Measurements from ENCODE around the gene ZFYVE16.
"Not testable (repeated sequence)": the region's sequence is repeated elsewhere in the genome, so short reads cannot be mapped to it uniquely, and the experiment has no call there.

ZFYVE16 gene

GRCh38 chr5:80374188-80374587, 33.7 kb upstream of the ZFYVE16 start:
- no peak overlapping the region for H3K27ac ChIP-seq
- TF ChIP-seq CTCF (conservative IDR thresholded peaks at IDR 0.05) = no peak

- TF ChIP-seq CTCF (conservative IDR thresholded peaks at IDR 0.05) = no peak
- H3K27ac ChIP-seq = no peak overlapping the region
Measured at GRCh38 chr5:80376557-80376956, 31.3 kb upstream of the ZFYVE16 start.

DNA sequence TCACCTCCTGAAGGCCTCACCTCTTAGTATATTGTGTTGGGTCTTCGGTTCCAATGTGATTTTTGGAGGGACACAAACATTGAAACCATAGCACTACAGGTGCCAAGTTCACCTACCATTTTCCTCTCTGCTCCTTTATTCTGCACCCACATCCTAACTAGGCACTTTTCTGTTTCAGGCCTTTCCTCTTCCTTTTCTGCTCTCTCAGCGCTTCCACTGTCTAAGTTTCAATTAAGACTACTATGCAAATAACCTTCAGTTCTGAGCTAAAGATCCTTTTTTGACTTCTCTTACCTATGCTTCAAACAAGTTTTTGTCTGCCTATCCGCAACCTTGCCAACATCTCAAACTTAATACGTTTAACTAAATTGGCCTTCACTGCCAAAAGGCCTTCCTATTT, 25.4 kb upstream of the ZFYVE16 start:
- H3K27ac ChIP-seq = no peak overlapping the region
- TF ChIP-seq CTCF (conservative IDR thresholded peaks at IDR 0.05) = no peak

DNA sequence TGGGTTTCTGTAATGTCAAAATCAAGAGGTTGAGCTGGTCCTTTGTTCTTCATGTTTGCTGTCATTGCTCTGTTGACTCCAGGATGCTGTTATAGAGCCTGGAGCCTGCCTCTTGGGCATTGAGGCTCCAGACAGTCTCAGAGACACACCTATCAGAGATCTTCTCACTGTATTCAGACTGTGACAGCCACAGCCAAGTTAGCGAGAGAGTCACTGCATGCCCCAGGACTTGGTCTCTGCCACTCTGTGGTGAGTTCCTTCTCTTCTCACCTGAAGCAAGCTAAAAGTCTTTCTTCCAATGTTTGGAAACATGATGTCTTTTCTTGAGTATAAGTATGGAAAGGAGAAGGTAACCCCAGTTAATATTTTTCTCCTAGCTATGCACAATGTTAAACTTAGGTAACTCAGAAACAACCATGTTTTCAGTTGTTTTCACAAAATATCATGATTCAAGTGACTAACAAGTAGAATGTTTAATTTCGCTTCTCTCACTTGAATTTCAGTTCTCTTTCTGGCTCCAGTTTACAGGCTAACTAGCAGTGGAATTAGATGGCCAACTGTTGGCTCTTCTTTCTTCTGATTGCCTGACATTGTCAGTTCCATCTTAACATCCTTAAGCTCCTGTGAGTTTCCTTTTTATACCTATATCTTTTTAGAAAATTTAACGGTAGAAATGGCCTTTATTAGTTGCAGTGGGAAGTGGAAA, 20.6 kb upstream of the ZFYVE16 start:
- H3K27ac ChIP-seq = no peak overlapping the region
- TF ChIP-seq CTCF (conservative IDR thresholded peaks at IDR 0.05) = no peak

DNA sequence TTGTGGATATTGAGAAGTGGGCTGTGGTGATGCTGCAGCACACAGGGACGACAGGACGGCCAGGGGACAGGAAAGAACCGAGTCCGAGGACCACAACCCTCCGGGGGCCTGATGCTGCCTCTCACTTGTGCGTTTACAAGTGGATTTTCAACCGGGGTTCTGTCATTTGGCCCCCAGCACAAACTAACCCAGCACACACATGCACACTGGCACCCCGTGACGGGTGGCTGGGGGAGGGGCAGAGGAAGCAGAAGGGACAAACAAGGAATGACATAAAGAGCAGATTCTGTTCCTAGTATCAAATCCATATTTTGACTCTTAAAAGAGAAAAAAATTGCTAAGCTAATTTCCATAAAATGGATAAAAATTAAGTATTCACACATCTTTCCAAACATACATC, 18.3 kb upstream of the ZFYVE16 start:
- no peak overlapping the region for H3K27ac ChIP-seq
- no peak for TF ChIP-seq CTCF (conservative IDR thresholded peaks at IDR 0.05)

- H3K27ac ChIP-seq = not testable (repeated sequence)
Measured at GRCh38 chr5:80390413-80390812, 17.5 kb upstream of the ZFYVE16 start.

DNA sequence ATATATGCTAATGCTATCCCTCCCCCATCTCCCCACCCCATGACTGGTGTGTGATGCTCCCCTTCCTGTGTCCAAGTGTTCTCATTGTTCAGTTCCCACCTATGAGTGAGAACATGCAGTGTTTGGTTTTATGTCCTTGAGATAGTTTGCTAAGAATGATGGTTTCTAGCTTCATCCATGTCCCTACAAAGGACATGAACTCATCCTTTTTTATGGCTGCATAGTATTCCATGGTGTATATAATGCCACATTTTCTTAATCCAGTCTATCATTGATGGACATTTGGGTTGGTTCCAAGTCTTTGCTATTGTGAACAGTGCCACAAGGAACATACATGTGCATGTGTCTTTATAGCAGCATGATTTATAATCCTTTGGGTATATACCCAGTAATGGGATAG, 16.6 kb upstream of the ZFYVE16 start:
- not testable (repeated sequence) for H3K27ac ChIP-seq

DNA sequence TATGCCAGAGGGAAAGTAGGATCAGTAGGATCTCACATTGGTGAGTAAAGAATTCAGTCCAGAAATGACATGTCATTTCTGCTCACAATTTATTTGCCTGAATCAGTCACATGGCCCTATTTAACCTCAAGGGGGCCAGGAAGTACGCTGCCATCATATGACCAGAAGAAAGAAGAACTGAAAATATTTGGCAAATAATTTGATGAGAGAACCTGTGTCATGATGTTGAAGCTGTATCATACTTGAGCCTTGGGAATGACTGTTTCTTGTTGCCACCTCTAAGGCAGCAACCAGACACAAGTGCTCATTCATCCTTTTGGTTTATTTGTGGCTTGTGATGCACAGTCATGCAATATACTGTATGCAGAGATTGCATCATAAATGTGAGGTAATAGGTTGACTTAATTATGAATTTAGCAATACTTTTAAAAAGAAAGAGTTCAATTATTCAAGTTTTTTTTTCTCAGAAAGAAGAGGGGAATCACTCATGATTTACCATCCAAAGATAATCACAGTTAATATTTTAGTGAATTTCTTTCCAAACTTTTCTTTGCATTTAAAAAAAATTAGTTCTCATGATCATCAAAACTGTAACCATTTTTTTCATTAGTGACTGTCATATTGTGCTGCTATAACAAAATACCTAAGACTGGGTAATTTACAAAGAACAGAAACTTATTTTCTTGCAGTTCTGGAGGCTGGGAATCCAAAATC, 8.2 kb upstream of the ZFYVE16 start:
- no peak for TF ChIP-seq CTCF (conservative IDR thresholded peaks at IDR 0.05)

DNA sequence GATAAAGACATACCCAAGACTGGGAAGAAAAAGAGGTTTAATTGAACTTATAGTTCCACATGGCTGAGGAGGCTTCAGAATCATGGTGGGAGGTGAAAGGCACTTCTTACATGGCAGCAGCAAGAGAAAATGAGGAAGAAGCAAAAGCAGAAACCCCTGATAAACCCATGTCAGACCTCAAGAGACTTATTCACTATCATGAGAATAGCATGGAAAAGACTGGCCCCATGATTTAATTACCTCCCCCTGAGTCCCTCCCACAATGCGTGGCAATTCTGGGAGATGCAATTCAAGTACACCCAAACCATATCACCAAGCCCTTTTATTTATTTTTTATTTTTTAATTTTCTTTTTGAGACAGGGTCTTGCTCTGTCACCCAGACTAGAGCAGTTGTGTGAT, 7.5 kb upstream of the ZFYVE16 start:
- not testable (repeated sequence) for H3K27ac ChIP-seq

More for the DNA sequence above, 8.2 kb upstream of the ZFYVE16 start:
- H3K27ac ChIP-seq = no peak overlapping the region

All from VCaP (cell line).